Upper lobe of left lung (tissue), 4 donors: ENCODE measurements around the gene ABHD14A.

Experiments used
- EP300 ChIP-seq, 4 donors: sonication (generic); formaldehyde crosslinking; IDR thresholded peaks; one replicate each; pipeline ENCODE4 v1.5.1; 2017; ENCODE audit warnings: antibody characterized with exemption in 4 of 4, control low read depth in 2 of 4
- POLR2A ChIP-seq, 4 donors: fragments of 450-650 bp; IDR thresholded peaks; one replicate each; pipeline ENCODE4 v1.5.1; 2016 to 2017; ENCODE audit warnings: antibody characterized with exemption in 4 of 4, mild to moderate bottlenecking in 2 of 4
- POLR2AphosphoS5 ChIP-seq, 2 donors: sonication (generic); formaldehyde crosslinking; IDR thresholded peaks; one replicate each; pipeline ENCODE4 v1.5.1; 2017; ENCODE audit warnings: antibody characterized with exemption in 2 of 2
- TF ChIP-seq, protein P1 (sequence below), 6 experiments: fragments of 450-650 bp in 4 of 6; fragments of 200-600 bp in 2 of 6; sonication (generic) in 2 of 6; IDR thresholded peaks; one replicate each; pipeline ENCODE4 v1.5.1; 2016 to 2019; ENCODE audit warnings: antibody characterized with exemption in 6 of 6

- TF ChIP-seq, protein P1, sequence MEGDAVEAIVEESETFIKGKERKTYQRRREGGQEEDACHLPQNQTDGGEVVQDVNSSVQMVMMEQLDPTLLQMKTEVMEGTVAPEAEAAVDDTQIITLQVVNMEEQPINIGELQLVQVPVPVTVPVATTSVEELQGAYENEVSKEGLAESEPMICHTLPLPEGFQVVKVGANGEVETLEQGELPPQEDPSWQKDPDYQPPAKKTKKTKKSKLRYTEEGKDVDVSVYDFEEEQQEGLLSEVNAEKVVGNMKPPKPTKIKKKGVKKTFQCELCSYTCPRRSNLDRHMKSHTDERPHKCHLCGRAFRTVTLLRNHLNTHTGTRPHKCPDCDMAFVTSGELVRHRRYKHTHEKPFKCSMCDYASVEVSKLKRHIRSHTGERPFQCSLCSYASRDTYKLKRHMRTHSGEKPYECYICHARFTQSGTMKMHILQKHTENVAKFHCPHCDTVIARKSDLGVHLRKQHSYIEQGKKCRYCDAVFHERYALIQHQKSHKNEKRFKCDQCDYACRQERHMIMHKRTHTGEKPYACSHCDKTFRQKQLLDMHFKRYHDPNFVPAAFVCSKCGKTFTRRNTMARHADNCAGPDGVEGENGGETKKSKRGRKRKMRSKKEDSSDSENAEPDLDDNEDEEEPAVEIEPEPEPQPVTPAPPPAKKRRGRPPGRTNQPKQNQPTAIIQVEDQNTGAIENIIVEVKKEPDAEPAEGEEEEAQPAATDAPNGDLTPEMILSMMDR (IDR thresholded peaks at IDR 0.05): no peak
- TF ChIP-seq EP300 (IDR thresholded peaks at IDR 0.05) (no peak), POLR2AphosphoS5 (IDR thresholded peaks at IDR 0.05) (no peak), POLR2A (IDR thresholded peaks at IDR 0.05) (no peak)
Observed at GRCh38 chr3:51928438-51928837, 46.4 kb upstream of the ABHD14A start.
